Suprapubic skin (tissue), 4 donors: Measurements from ENCODE around the gene OSGEP.

Source experiments
- CTCF ChIP-seq, 2 donors: fragments of 200-600 bp in 1 of 2; fragments of 450-650 bp in 1 of 2; sonication (generic) in 1 of 2; IDR thresholded peaks; one replicate each; pipeline ENCODE4 v1.5.1; 2016 to 2019; ENCODE audit warnings: antibody characterized with exemption in 2 of 2, mild to moderate bottlenecking in 1 of 2, moderate library complexity in 1 of 2
- POLR2A ChIP-seq, 2 donors: fragments of 450-650 bp; IDR thresholded peaks; one replicate each; pipeline ENCODE4 v1.6.1; 2017; ENCODE audit warnings: antibody characterized with exemption in 2 of 2, mild to moderate bottlenecking in 2 of 2, moderate library complexity in 2 of 2
- POLR2AphosphoS5 ChIP-seq, 3 donors: sonication (generic); formaldehyde crosslinking; IDR thresholded peaks; one replicate each; pipeline ENCODE4 v1.6.1; 2017; ENCODE audit warnings: antibody characterized with exemption in 3 of 3

GRCh38 chr14:20472536-20473169, 18.0 kb upstream of the OSGEP start:
- no peak for TF ChIP-seq POLR2A (IDR thresholded peaks at IDR 0.05)
- no peak for TF ChIP-seq CTCF (IDR thresholded peaks at IDR 0.05)
- no peak for TF ChIP-seq POLR2AphosphoS5 (IDR thresholded peaks at IDR 0.05)
